Urothelium cell line (cell line): ENCODE data around the gene MAP2K2.

Experiments used
- DNase-seq: peaks from one replicate; pipeline ENCODE4 v3.0.0; 2011; ENCODE audit warnings: low spot score, mixed read lengths
- FAIRE-seq: peaks from 2 replicates; lab custom pipeline; 2011; peaks lifted over from hg19 to GRCh38; lab: Jason Lieb, UNC

Gene MAP2K2

GRCh38 chr19:4082172-4082571 is 41.8 kb downstream of the MAP2K2 start:
- FAIRE-seq (no peak), DNase-seq (no peak)

- no peak for FAIRE-seq
These were observed 42.3 kb downstream of the MAP2K2 start for GRCh38 chr19:4081441-4082129.

GRCh38 chr19:4080473-4080872 is 43.4 kb downstream of the MAP2K2 start:
- DNase-seq, result no peak
- FAIRE-seq, result no peak

More at GRCh38 chr19:4081441-4082129, 42.3 kb downstream of the MAP2K2 start:
- DNase-seq, result no peak

- FAIRE-seq, result no peak
- no peak for DNase-seq
These were observed 45.9 kb downstream of the MAP2K2 start for GRCh38 chr19:4077800-4078684.

- FAIRE-seq (no peak), DNase-seq (no peak)
These were observed 46.9 kb downstream of the MAP2K2 start for GRCh38 chr19:4077007-4077374.

GRCh38 chr19:4075373-4075772 is 48.5 kb downstream of the MAP2K2 start:
- FAIRE-seq (no peak), DNase-seq (no peak)

- FAIRE-seq (no peak), DNase-seq (no peak)
These were observed 52.3 kb downstream of the MAP2K2 start for GRCh38 chr19:4071610-4072009.

- no peak for FAIRE-seq
- DNase-seq, result no peak
These were observed 54.5 kb downstream of the MAP2K2 start for GRCh38 chr19:4069331-4069959.

- FAIRE-seq (no peak), DNase-seq (no peak)
These were observed 55.6 kb downstream of the MAP2K2 start for GRCh38 chr19:4068047-4068966.

GRCh38 chr19:4067396-4068046 is 56.4 kb downstream of the MAP2K2 start:
- peak; percentile 31 for DNase-seq
- FAIRE-seq, result no peak

- DNase-seq, result peak; percentile 66
- FAIRE-seq, result peak; percentile 20
These were observed 57.1 kb downstream of the MAP2K2 start, which contains the start of gene ZBTB7A for GRCh38 chr19:4066682-4067395. TSS of gene ZBTB7A (minus strand) at chr19:4066899. CDS start at chr19:4055232, 11,667 bp downstream.

- no peak for DNase-seq
- FAIRE-seq, result no peak
These were observed 57.7 kb downstream of the MAP2K2 start for GRCh38 chr19:4066176-4066606.

GRCh38 chr19:4065430-4066175 is 58.3 kb downstream of the MAP2K2 start:
- peak; percentile 44 for FAIRE-seq
- DNase-seq, result peak; percentile 97

- peak; percentile 33 for DNase-seq
- no peak for FAIRE-seq
These were observed 59.2 kb downstream of the MAP2K2 start for GRCh38 chr19:4064496-4065260.

- FAIRE-seq (no peak), DNase-seq (no peak)
These were observed 59.8 kb downstream of the MAP2K2 start for GRCh38 chr19:4064149-4064495.

GRCh38 chr19:4063369-4064148 is 60.4 kb downstream of the MAP2K2 start:
- FAIRE-seq, result no peak
- DNase-seq, result no peak
